ENCODE data around the gene ARL6.

The ARL6 gene

GRCh38 chr3:97736928-97737327 lies 27.6 kb upstream of the ARL6 start:
- H3K9ac ChIP-seq: no peak overlapping the region
- peak overlapping the region; percentile 45 for H2AFZ ChIP-seq
- TF ChIP-seq CTCF (IDR thresholded peaks at IDR 0.05): no peak
- no peaks in the 10 kb centered on the region for H3K4me1 ChIP-seq
- H3K36me3 ChIP-seq (ENCODE audit: control insufficient read depth, insufficient read depth, low read length): no peaks in the 10 kb centered on the region
- H3K27me3 ChIP-seq (ENCODE audit: control insufficient read depth, insufficient read depth, low read length): no peaks in the 10 kb centered on the region
- H3K9me3 ChIP-seq (ENCODE audit: control insufficient read depth, low read length): no peaks in the 10 kb centered on the region
- no peak overlapping the region for H3K27ac ChIP-seq
- H3K79me2 ChIP-seq: no peaks in the 10 kb centered on the region
- H3K4me3 ChIP-seq (ENCODE audit: low read depth, low read length): no peak overlapping the region
- no peak overlapping the region for H3K4me2 ChIP-seq (ENCODE audit: low read length)

GRCh38 chr3:97738761-97739160 lies 25.8 kb upstream of the ARL6 start:
- TF ChIP-seq CTCF (IDR thresholded peaks at IDR 0.05): no peak
- no peak overlapping the region for H3K27ac ChIP-seq
- no peaks in the 10 kb centered on the region for H3K36me3 ChIP-seq (ENCODE audit: control insufficient read depth, insufficient read depth, low read length)
- H3K27me3 ChIP-seq (ENCODE audit: control insufficient read depth, insufficient read depth, low read length): no peaks in the 10 kb centered on the region
- H3K79me2 ChIP-seq: no peaks in the 10 kb centered on the region
- no peak overlapping the region for H3K9ac ChIP-seq
- no peak overlapping the region for H2AFZ ChIP-seq
- no peaks in the 10 kb centered on the region for H3K4me1 ChIP-seq
- H3K9me3 ChIP-seq (ENCODE audit: control insufficient read depth, low read length): no peaks in the 10 kb centered on the region
- H3K4me2 ChIP-seq (ENCODE audit: low read length): no peak overlapping the region
- H3K4me3 ChIP-seq (ENCODE audit: low read depth, low read length): no peak overlapping the region

- no peaks in the 10 kb centered on the region for H3K36me3 ChIP-seq (ENCODE audit: control insufficient read depth, insufficient read depth, low read length)
- H3K9me3 ChIP-seq (ENCODE audit: control insufficient read depth, low read length): no peaks in the 10 kb centered on the region
- H3K79me2 ChIP-seq: no peaks in the 10 kb centered on the region
- no peak overlapping the region for H3K4me3 ChIP-seq (ENCODE audit: low read depth, low read length)
- H3K9ac ChIP-seq: no peak overlapping the region
- H2AFZ ChIP-seq: no peak overlapping the region
- no peak for TF ChIP-seq CTCF (IDR thresholded peaks at IDR 0.05)
- no peaks in the 10 kb centered on the region for H3K4me1 ChIP-seq
- no peaks in the 10 kb centered on the region for H3K27me3 ChIP-seq (ENCODE audit: control insufficient read depth, insufficient read depth, low read length)
- H3K4me2 ChIP-seq (ENCODE audit: low read length): no peak overlapping the region
- no peak overlapping the region for H3K27ac ChIP-seq
These were observed 22.5 kb upstream of the ARL6 start for GRCh38 chr3:97742036-97742435.

- no peak for TF ChIP-seq CTCF (IDR thresholded peaks at IDR 0.05)
- Histone ChIP-seq H3K9ac (no peak overlapping the region), H3K4me1 (no peaks in the 10 kb centered on the region)
These were observed 20.3 kb upstream of the ARL6 start for GRCh38 chr3:97744289-97744688.

GRCh38 chr3:97763586-97764406 lies 762 bp upstream of the ARL6 start:
- peaks cover 7% of the 10 kb centered on the region for H3K4me1 ChIP-seq
- peak overlapping the region; percentile 68 for H3K4me2 ChIP-seq (ENCODE audit: low read length)
- no peaks in the 10 kb centered on the region for H3K9me3 ChIP-seq (ENCODE audit: control insufficient read depth, low read length)
- no peaks in the 10 kb centered on the region for H3K36me3 ChIP-seq (ENCODE audit: control insufficient read depth, insufficient read depth, low read length)
- no peaks in the 10 kb centered on the region for H3K27me3 ChIP-seq (ENCODE audit: control insufficient read depth, insufficient read depth, low read length)
- peak overlapping the region; percentile 80 for H2AFZ ChIP-seq
- H3K9ac ChIP-seq: no peak overlapping the region
- H3K79me2 ChIP-seq: no peaks in the 10 kb centered on the region
- H3K4me3 ChIP-seq (ENCODE audit: low read depth, low read length): peak overlapping the region; percentile 98
- H3K27ac ChIP-seq: peak overlapping the region; percentile 58
- no peak for TF ChIP-seq CTCF (IDR thresholded peaks at IDR 0.05)

More at GRCh38 chr3:97744289-97744688, 20.3 kb upstream of the ARL6 start:
- Histone ChIP-seq H3K4me3 (ENCODE audit: low read depth, low read length) (no peak overlapping the region), H3K79me2 (no peaks in the 10 kb centered on the region), H3K27me3 (ENCODE audit: control insufficient read depth, insufficient read depth, low read length) (no peaks in the 10 kb centered on the region), H3K9me3 (ENCODE audit: control insufficient read depth, low read length) (no peaks in the 10 kb centered on the region), H3K4me2 (ENCODE audit: low read length) (no peak overlapping the region), H2AFZ (no peak overlapping the region), H3K36me3 (ENCODE audit: control insufficient read depth, insufficient read depth, low read length) (no peaks in the 10 kb centered on the region), H3K27ac (no peak overlapping the region)
